Endodermal cell (in vitro differentiated cells): ENCODE measurements around the gene PARD3B. TPM values are rescaled to one million over a fixed set of nuclear protein-coding genes. Genes with fewer than 3 reads are reported as not detected.

Source experiments
- DNase-seq: peaks from one replicate; pipeline ENCODE4 v3.0.0-alpha.2; 2017
- H3K27ac ChIP-seq: 2 replicates; pipeline ENCODE4 v1.5.1; 2013; ENCODE audit warnings: mild to moderate bottlenecking, low read depth, low read length, moderate library complexity
- H3K27me3 ChIP-seq: 2 replicates; pipeline ENCODE4 v1.6.1; 2013; ENCODE audit warnings: mild to moderate bottlenecking, low read length, moderate library complexity; ENCODE audit not compliant: insufficient read depth, control insufficient read depth, poor library complexity, severe bottlenecking
- H3K36me3 ChIP-seq: 2 replicates; pipeline ENCODE4 v1.7.0; 2013; ENCODE audit warnings: mild to moderate bottlenecking, low read length, moderate library complexity; ENCODE audit not compliant: control insufficient read depth, insufficient read depth
- H3K4me1 ChIP-seq: one replicate; pipeline ENCODE4 v1.7.0; 2013; ENCODE audit warnings: low read length; ENCODE audit not compliant: control insufficient read depth, insufficient read depth
- H3K4me3 ChIP-seq: 2 replicates; pipeline ENCODE4 v1.5.1; 2013; ENCODE audit warnings: mild to moderate bottlenecking, low read length, moderate library complexity
- H3K9ac ChIP-seq: 2 replicates; pipeline ENCODE4 v1.6.1; 2013; ENCODE audit warnings: mild to moderate bottlenecking, low read length, moderate library complexity; ENCODE audit not compliant: poor library complexity, severe bottlenecking; ENCODE audit errors: extremely low read depth
- H3K9me3 ChIP-seq: 2 replicates; pipeline ENCODE4 v1.6.1; 2013; ENCODE audit warnings: mild to moderate bottlenecking, low read length, moderate library complexity; ENCODE audit not compliant: control insufficient read depth
- H3K27ac Mint-ChIP-seq: 2 replicates; pipeline ENCODE4 v1.8.0; 2020; ENCODE audit warnings: mixed read lengths
- H3K27me3 Mint-ChIP-seq: 2 replicates; pipeline ENCODE4 v1.8.0; 2021; ENCODE audit warnings: mild to moderate bottlenecking, mixed read lengths; ENCODE audit not compliant: insufficient read depth
- H3K36me3 Mint-ChIP-seq: 2 replicates; pipeline ENCODE4 v1.8.0; 2020; ENCODE audit warnings: low read depth, mixed read lengths
- H3K4me1 Mint-ChIP-seq: 2 replicates; pipeline ENCODE4 v1.8.0; 2020; ENCODE audit warnings: mixed read lengths
- H3K4me3 Mint-ChIP-seq: 2 replicates; pipeline ENCODE4 v1.8.0; 2020; ENCODE audit warnings: mild to moderate bottlenecking, moderate library complexity, mixed read lengths
- H3K9me3 Mint-ChIP-seq: 2 replicates; pipeline ENCODE4 v1.8.0; 2020; ENCODE audit warnings: mild to moderate bottlenecking, mixed read lengths
- WGBS, 2 experiments: methylation state at CpG; one replicate each; pipeline versions ENCODE4 v1.1.5 to v1.1.7; 2013; ENCODE audit warnings: missing lambda C conversion rate in 2 of 2, mixed read lengths in 1 of 2; ENCODE audit not compliant: insufficient coverage in 1 of 2, insufficient read length in 1 of 2; 5-methylcytosine and 5-hydroxymethylcytosine counted together
- total RNA-seq, 2 donors: library from RNA; stranded (reverse); fragmentation: NEBNext Ultra II Directional in 1 of 2; extraction: Animal tissue kit (Norgen Biotek cat#: 25700) in 1 of 2; gene quantifications; 2 replicates in 1 of 2; 3 replicates in 1 of 2; pipeline ENCODE4 v1.2.1, GENCODE V29; 2021
- TF ChIP-seq, protein P1 (sequence below): fragments of 200-600 bp; sonication (generic); conservative IDR thresholded peaks from 2 replicates; pipeline ENCODE4 v1.5.0; 2021; ENCODE audit warnings: antibody characterized with exemption, mild to moderate bottlenecking

PARD3B gene
- total RNA-seq, 2 donors from 2014 or later: 2.5 to 5.6 TPM

DNA sequence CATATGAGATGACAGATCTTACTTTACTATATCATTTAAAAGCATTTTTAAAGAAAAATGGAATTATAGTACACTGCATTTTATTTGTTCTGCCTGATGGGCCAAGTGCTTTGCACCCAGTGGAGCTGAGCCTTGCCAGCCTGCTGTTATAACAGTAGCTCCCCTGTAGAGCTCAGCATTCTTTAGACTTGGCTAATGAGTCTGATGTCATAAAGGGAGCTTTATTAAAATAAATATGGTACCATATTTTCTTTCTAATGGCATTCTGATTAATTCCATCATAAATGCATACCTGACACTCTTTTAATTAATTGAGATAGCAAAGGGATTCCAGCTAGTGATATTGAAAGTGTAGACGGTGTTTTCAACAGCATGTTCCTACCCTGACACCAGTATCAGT is 40.7 kb downstream of the PARD3B start:
- H3K27ac Mint-ChIP-seq: no peak overlapping the region
- H3K9me3 Mint-ChIP-seq: peaks cover 7% of the 10 kb centered on the region
- no peaks in the 10 kb centered on the region for H3K36me3 Mint-ChIP-seq
- DNase-seq: no peak
- peaks cover 9% of the 10 kb centered on the region for H3K9me3 ChIP-seq
- no peaks in the 10 kb centered on the region for H3K36me3 ChIP-seq
- no peaks in the 10 kb centered on the region for H3K4me1 Mint-ChIP-seq
- no peak overlapping the region for H3K4me3 ChIP-seq
- no peak overlapping the region for H3K4me3 Mint-ChIP-seq
- H3K27ac ChIP-seq: no peak overlapping the region
- H3K9ac ChIP-seq: no peak overlapping the region
- WGBS, 2 experiments: 100% methylated on average over 1 of the region's 1 CpG
- H3K27me3 ChIP-seq: no peaks in the 10 kb centered on the region
- TF ChIP-seq, protein P1, sequence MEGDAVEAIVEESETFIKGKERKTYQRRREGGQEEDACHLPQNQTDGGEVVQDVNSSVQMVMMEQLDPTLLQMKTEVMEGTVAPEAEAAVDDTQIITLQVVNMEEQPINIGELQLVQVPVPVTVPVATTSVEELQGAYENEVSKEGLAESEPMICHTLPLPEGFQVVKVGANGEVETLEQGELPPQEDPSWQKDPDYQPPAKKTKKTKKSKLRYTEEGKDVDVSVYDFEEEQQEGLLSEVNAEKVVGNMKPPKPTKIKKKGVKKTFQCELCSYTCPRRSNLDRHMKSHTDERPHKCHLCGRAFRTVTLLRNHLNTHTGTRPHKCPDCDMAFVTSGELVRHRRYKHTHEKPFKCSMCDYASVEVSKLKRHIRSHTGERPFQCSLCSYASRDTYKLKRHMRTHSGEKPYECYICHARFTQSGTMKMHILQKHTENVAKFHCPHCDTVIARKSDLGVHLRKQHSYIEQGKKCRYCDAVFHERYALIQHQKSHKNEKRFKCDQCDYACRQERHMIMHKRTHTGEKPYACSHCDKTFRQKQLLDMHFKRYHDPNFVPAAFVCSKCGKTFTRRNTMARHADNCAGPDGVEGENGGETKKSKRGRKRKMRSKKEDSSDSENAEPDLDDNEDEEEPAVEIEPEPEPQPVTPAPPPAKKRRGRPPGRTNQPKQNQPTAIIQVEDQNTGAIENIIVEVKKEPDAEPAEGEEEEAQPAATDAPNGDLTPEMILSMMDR: no peak
- H3K27me3 Mint-ChIP-seq: no peaks in the 10 kb centered on the region
- H3K4me1 ChIP-seq: no peaks in the 10 kb centered on the region

GRCh38 chr2:204586444-204587180 is 41.3 kb downstream of the PARD3B start:
- DNase-seq: no peak
- Mint-ChIP-seq H3K36me3 (no peaks in the 10 kb centered on the region), H3K27ac (no peak overlapping the region), H3K4me3 (no peak overlapping the region), H3K9me3 (peaks cover 7% of the 10 kb centered on the region), H3K27me3 (no peaks in the 10 kb centered on the region), H3K4me1 (no peaks in the 10 kb centered on the region)
- Histone ChIP-seq H3K27me3 (no peaks in the 10 kb centered on the region), H3K9ac (no peak overlapping the region), H3K9me3 (peaks cover 9% of the 10 kb centered on the region), H3K4me1 (no peaks in the 10 kb centered on the region), H3K27ac (no peak overlapping the region), H3K4me3 (no peak overlapping the region), H3K36me3 (no peaks in the 10 kb centered on the region)
- TF ChIP-seq, protein P1: no peak
- WGBS, 2 experiments: 92 to 100% methylated on average over 5 to 6 of the region's 7 CpGs

DNA sequence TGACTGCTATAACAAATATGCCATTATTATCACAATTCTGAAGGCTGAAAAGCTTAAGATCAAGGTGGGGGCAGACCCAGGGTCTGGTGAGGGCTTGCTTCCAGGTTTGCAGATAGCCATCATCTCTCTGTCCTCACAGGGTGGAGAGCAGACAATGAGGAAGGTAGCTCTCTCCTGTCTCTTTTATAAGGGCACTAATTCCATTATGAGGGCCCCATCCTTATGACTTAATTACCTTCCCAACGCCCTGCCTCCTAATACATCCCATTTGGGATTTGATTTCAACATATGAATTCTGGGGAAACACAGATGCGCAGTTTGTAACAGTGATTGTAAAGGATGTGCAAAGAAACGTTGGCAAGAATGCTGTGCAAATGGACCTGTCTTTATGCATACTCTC is 44.8 kb downstream of the PARD3B start:
- Histone ChIP-seq H3K4me3 (no peak overlapping the region), H3K27me3 (no peaks in the 10 kb centered on the region), H3K36me3 (no peaks in the 10 kb centered on the region), H3K9ac (no peak overlapping the region), H3K9me3 (peaks cover 9% of the 10 kb centered on the region), H3K27ac (no peak overlapping the region), H3K4me1 (no peaks in the 10 kb centered on the region)
- Mint-ChIP-seq H3K4me1 (no peaks in the 10 kb centered on the region), H3K9me3 (peaks cover 3% of the 10 kb centered on the region), H3K4me3 (no peak overlapping the region), H3K27me3 (peaks cover under 1% of the 10 kb centered on the region), H3K27ac (no peak overlapping the region), H3K36me3 (no peaks in the 10 kb centered on the region)
- TF ChIP-seq, protein P1: no peak
- DNase-seq: no peak
- 94% methylated on average over 2 to 3 of the region's 3 CpGs for WGBS, 2 experiments
